ENCODE measurements around the gene CACNA1F. TPM values are rescaled to one million over a fixed set of nuclear protein-coding genes. Genes with fewer than 3 reads are reported as not detected.

CACNA1F gene
- total and polyA plus RNA-seq, 10 of the 15 experiments (the other 5 are each of a cell fraction or from before 2014, with no cell fraction given) = 0.01 to 0.32 (median 0.05) TPM; not detected in 5

DNA sequence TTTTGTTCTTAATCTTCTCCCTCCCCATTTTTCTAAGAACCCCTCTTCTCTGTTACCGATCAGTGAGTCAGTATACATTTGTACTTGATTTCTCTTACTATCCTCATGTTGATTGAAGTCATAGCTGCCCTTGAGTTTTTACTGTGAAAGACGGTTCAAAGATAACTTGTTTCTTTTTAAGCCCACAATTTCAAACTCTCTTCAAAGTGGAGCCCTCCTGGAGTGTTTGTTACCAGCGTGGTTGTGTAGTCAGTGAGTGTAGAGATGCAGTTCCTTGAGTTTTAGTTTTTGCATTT lies 44.3 kb upstream of the CACNA1F start:
- Histone ChIP-seq H3K4me1 (ENCODE audit: control insufficient read depth, insufficient read depth, low read length) (no peaks in the 10 kb centered on the region), H2AFZ (ENCODE audit: control insufficient read depth, low read depth, low read length) (no peak overlapping the region), H3K27ac (ENCODE audit: control insufficient read depth, insufficient read depth) (no peak overlapping the region), H3K4me3 (no peak overlapping the region), H3K9me3 (replicated peaks; ENCODE audit: control insufficient read depth, insufficient read depth, low read length) (no peaks in the 10 kb centered on the region), H3K4me2 (ENCODE audit: control insufficient read depth, insufficient read depth) (no peak overlapping the region), H4K20me1 (ENCODE audit: control insufficient read depth, insufficient read depth) (no peaks in the 10 kb centered on the region), H3K27me3 (replicated peaks in 1 of 2; ENCODE audit: control insufficient read depth in 2 of 2, insufficient read depth in 2 of 2, low read length in 1 of 2) (no peaks in the 10 kb centered on the region), H3K9ac (ENCODE audit: control insufficient read depth, insufficient read depth, low read length) (no peak overlapping the region), H3K36me3 (ENCODE audit: control insufficient read depth in 2 of 2, insufficient read depth in 2 of 2, low read length in 1 of 2) (no peaks in the 10 kb centered on the region), H3K79me2 (ENCODE audit: control insufficient read depth, insufficient read depth, low read length) (no peaks in the 10 kb centered on the region)
- no peak for DNase-seq (ENCODE audit: low read depth, low spot score)
- ChIA-PET RAD21 (ENCODE audit: unreplicated experiment) (no interaction called here), POLR2A (no interaction called here), SMC1A (ENCODE audit: uncharacterized antibody, unreplicated experiment) (no interaction called here), CTCF (no interaction called here)
- no peak for FAIRE-seq
- no TSS peak for BruUV-seq (replicated peaks)
- ATAC-seq = no peak
- intact Hi-C loops (cut with micrococcal nuclease; ENCODE audit: unreplicated experiment) = no loop called here
- no peak for TF ChIP-seq MYC (IDR thresholded peaks at IDR 0.05; ENCODE audit: insufficient read depth, insufficient read length, insufficient replicate concordance, low read length, severe bottlenecking)
- TF ChIP-seq EGR1 (IDR thresholded peaks at IDR 0.05; ENCODE audit: borderline replicate concordance in 1 of 2, low read depth in 2 of 2, low read length in 2 of 2) = no peak
- TF ChIP-seq, protein P1, sequence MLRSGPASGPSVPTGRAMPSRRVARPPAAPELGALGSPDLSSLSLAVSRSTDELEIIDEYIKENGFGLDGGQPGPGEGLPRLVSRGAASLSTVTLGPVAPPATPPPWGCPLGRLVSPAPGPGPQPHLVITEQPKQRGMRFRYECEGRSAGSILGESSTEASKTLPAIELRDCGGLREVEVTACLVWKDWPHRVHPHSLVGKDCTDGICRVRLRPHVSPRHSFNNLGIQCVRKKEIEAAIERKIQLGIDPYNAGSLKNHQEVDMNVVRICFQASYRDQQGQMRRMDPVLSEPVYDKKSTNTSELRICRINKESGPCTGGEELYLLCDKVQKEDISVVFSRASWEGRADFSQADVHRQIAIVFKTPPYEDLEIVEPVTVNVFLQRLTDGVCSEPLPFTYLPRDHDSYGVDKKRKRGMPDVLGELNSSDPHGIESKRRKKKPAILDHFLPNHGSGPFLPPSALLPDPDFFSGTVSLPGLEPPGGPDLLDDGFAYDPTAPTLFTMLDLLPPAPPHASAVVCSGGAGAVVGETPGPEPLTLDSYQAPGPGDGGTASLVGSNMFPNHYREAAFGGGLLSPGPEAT (IDR thresholded peaks at IDR 0.05; ENCODE audit: low read depth) = no peak
- TF ChIP-seq TCF3 (IDR thresholded peaks at IDR 0.05; ENCODE audit: borderline replicate concordance, insufficient read depth, low read depth, low read length) = no peak
- no peak for TF ChIP-seq NFYA (IDR thresholded peaks at IDR 0.05; ENCODE audit: borderline replicate concordance, low read depth, low read length)
- no peak for TF ChIP-seq BRCA1 (IDR thresholded peaks at IDR 0.05; ENCODE audit: low read depth, low read length)
- no peak for TF ChIP-seq NFXL1 (IDR thresholded peaks at IDR 0.05; ENCODE audit: borderline replicate concordance)
- TF ChIP-seq, protein P2, sequence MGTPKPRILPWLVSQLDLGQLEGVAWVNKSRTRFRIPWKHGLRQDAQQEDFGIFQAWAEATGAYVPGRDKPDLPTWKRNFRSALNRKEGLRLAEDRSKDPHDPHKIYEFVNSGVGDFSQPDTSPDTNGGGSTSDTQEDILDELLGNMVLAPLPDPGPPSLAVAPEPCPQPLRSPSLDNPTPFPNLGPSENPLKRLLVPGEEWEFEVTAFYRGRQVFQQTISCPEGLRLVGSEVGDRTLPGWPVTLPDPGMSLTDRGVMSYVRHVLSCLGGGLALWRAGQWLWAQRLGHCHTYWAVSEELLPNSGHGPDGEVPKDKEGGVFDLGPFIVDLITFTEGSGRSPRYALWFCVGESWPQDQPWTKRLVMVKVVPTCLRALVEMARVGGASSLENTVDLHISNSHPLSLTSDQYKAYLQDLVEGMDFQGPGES (IDR thresholded peaks at IDR 0.05) = no peak
- no peak for TF ChIP-seq ZNF207 (IDR thresholded peaks at IDR 0.05; ENCODE audit: borderline replicate concordance)
- TF ChIP-seq RUNX3 (IDR thresholded peaks at IDR 0.05; ENCODE audit: low read length) = no peak
- no peak for TF ChIP-seq E4F1 (IDR thresholded peaks at IDR 0.05; ENCODE audit: borderline replicate concordance, partially characterized antibody)
- no peak for TF ChIP-seq REST (IDR thresholded peaks at IDR 0.05; ENCODE audit: low read depth, low read length)
- no peak for TF ChIP-seq HDGF (IDR thresholded peaks at IDR 0.05)
- no peak for TF ChIP-seq MYB (IDR thresholded peaks at IDR 0.05; ENCODE audit: borderline replicate concordance, low read depth, low read length)
- no peak for TF ChIP-seq MTA2 (IDR thresholded peaks at IDR 0.05; ENCODE audit: low read depth)
- no peak for TF ChIP-seq SMARCA5 (IDR thresholded peaks at IDR 0.05)
- WGBS (ENCODE audit: insufficient coverage, insufficient replicate concordance, low lambda C conversion rate, missing lambda C conversion rate) = 56% methylated on average over 3 of the region's 3 CpGs
- in situ Hi-C loops (cut with MboI) = no loop called here

Measured in GM12878 (cell line).